CD4-positive, alpha-beta T cell treated with Interleukin-15 for 4 hours (primary cell): ENCODE results near the gene GPR153.

Experiments used
- DNase-seq: peaks from one replicate; pipeline ENCODE4 v3.0.0-alpha.2; 2020; ENCODE audit warnings: low spot score

The GPR153 gene

GRCh38 chr1:6248932-6249738 is 11.8 kb downstream of the GPR153 start:
- DNase-seq, result no peak

- no peak for DNase-seq
Observed at GRCh38 chr1:6248161-6248776, 12.6 kb downstream of the GPR153 start.

GRCh38 chr1:6247651-6248050 is 13.2 kb downstream of the GPR153 start:
- no peak for DNase-seq

GRCh38 chr1:6246497-6247467 is 14.1 kb downstream of the GPR153 start:
- DNase-seq, result peak; percentile 73

GRCh38 chr1:6245869-6246496 is 14.9 kb downstream of the GPR153 start:
- peak; percentile 27 for DNase-seq

- DNase-seq, result peak; percentile 81
Observed at GRCh38 chr1:6245086-6245868, 15.6 kb downstream of the GPR153 start.

- no peak for DNase-seq
Observed at GRCh38 chr1:6244401-6245049, 16.4 kb downstream of the GPR153 start.

- no peak for DNase-seq
Observed at GRCh38 chr1:6243993-6244392, 16.9 kb downstream of the GPR153 start, which contains the start of gene HES3. TSS of gene HES3 (plus strand) at chr1:6244179. CDS start at chr1:6244366, 187 bp downstream.

GRCh38 chr1:6243053-6243834 is 17.7 kb downstream of the GPR153 start:
- no peak for DNase-seq

- DNase-seq, result no peak
Observed at GRCh38 chr1:6241887-6242740, 18.8 kb downstream of the GPR153 start.

- no peak for DNase-seq
Observed at GRCh38 chr1:6241107-6241886, 19.6 kb downstream of the GPR153 start.

- no peak for DNase-seq
Observed at GRCh38 chr1:6239950-6240768, 20.7 kb downstream of the GPR153 start.

GRCh38 chr1:6239213-6239752 is 21.6 kb downstream of the GPR153 start:
- DNase-seq, result no peak

- no peak for DNase-seq
Observed at GRCh38 chr1:6237093-6237492, 23.8 kb downstream of the GPR153 start.

- no peak for DNase-seq
Observed at GRCh38 chr1:6235296-6235677, 25.6 kb downstream of the GPR153 start.

- DNase-seq, result no peak
Observed at GRCh38 chr1:6234502-6235295, 26.2 kb downstream of the GPR153 start.
